ENCODE data around the gene ZNF57. TPM values are rescaled to one million over a fixed set of nuclear protein-coding genes. Genes with fewer than 3 reads are reported as not detected.

Gene ZNF57
- total and polyA plus RNA-seq, 9 of the 15 experiments (the other 6 are each of a cell fraction or from before 2014, with no cell fraction given), result 3.9 to 13.5 (median 7.8) TPM

DNA sequence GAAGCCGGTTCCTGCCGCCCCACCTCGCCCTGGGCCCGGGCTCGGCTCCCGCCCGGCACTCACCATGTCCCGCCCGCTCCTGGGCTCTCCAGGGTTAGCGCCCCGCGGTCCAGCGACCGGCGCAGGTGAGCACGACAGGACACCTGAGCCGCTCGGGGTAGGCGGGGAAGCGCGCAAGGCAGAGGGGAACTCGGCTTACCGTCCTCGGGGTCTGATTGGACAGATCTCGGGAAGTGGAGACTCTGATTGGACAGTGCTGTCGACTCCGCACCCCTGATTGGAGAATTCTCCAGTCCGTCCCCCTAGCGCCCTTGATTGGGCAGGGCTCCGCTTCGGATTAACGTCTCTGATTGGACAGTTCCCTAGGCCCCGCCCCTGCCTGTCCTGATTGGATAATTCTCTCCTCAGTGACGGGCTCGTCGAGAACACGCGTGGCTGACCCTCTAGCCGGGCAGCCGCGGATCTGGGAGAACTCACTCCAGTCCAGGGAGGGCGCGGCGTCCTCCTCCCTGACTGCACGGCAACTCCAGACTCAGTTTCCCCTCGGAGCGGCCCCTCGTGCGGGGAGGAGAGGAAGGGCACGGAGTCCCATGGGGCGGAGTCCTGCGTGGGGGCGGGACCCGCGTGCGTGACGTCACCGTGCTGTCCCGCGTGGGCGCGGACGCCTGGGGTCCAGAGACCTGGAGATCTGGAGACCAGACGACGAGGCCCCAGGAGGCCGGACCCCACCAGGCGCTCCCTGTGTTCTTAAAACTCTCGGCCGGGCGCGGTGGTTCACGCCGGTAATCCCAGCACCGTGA, 44.2 kb downstream of the ZNF57 start, which contains the start of gene ZNF77 (continued):
- TF ChIP-seq ETV1 (tag; conservative IDR thresholded peaks at IDR 0.05; ENCODE audit: low read depth), result peak; percentile 24; the same call in 1 of the 2 replicates
- TF ChIP-seq, protein P1, sequence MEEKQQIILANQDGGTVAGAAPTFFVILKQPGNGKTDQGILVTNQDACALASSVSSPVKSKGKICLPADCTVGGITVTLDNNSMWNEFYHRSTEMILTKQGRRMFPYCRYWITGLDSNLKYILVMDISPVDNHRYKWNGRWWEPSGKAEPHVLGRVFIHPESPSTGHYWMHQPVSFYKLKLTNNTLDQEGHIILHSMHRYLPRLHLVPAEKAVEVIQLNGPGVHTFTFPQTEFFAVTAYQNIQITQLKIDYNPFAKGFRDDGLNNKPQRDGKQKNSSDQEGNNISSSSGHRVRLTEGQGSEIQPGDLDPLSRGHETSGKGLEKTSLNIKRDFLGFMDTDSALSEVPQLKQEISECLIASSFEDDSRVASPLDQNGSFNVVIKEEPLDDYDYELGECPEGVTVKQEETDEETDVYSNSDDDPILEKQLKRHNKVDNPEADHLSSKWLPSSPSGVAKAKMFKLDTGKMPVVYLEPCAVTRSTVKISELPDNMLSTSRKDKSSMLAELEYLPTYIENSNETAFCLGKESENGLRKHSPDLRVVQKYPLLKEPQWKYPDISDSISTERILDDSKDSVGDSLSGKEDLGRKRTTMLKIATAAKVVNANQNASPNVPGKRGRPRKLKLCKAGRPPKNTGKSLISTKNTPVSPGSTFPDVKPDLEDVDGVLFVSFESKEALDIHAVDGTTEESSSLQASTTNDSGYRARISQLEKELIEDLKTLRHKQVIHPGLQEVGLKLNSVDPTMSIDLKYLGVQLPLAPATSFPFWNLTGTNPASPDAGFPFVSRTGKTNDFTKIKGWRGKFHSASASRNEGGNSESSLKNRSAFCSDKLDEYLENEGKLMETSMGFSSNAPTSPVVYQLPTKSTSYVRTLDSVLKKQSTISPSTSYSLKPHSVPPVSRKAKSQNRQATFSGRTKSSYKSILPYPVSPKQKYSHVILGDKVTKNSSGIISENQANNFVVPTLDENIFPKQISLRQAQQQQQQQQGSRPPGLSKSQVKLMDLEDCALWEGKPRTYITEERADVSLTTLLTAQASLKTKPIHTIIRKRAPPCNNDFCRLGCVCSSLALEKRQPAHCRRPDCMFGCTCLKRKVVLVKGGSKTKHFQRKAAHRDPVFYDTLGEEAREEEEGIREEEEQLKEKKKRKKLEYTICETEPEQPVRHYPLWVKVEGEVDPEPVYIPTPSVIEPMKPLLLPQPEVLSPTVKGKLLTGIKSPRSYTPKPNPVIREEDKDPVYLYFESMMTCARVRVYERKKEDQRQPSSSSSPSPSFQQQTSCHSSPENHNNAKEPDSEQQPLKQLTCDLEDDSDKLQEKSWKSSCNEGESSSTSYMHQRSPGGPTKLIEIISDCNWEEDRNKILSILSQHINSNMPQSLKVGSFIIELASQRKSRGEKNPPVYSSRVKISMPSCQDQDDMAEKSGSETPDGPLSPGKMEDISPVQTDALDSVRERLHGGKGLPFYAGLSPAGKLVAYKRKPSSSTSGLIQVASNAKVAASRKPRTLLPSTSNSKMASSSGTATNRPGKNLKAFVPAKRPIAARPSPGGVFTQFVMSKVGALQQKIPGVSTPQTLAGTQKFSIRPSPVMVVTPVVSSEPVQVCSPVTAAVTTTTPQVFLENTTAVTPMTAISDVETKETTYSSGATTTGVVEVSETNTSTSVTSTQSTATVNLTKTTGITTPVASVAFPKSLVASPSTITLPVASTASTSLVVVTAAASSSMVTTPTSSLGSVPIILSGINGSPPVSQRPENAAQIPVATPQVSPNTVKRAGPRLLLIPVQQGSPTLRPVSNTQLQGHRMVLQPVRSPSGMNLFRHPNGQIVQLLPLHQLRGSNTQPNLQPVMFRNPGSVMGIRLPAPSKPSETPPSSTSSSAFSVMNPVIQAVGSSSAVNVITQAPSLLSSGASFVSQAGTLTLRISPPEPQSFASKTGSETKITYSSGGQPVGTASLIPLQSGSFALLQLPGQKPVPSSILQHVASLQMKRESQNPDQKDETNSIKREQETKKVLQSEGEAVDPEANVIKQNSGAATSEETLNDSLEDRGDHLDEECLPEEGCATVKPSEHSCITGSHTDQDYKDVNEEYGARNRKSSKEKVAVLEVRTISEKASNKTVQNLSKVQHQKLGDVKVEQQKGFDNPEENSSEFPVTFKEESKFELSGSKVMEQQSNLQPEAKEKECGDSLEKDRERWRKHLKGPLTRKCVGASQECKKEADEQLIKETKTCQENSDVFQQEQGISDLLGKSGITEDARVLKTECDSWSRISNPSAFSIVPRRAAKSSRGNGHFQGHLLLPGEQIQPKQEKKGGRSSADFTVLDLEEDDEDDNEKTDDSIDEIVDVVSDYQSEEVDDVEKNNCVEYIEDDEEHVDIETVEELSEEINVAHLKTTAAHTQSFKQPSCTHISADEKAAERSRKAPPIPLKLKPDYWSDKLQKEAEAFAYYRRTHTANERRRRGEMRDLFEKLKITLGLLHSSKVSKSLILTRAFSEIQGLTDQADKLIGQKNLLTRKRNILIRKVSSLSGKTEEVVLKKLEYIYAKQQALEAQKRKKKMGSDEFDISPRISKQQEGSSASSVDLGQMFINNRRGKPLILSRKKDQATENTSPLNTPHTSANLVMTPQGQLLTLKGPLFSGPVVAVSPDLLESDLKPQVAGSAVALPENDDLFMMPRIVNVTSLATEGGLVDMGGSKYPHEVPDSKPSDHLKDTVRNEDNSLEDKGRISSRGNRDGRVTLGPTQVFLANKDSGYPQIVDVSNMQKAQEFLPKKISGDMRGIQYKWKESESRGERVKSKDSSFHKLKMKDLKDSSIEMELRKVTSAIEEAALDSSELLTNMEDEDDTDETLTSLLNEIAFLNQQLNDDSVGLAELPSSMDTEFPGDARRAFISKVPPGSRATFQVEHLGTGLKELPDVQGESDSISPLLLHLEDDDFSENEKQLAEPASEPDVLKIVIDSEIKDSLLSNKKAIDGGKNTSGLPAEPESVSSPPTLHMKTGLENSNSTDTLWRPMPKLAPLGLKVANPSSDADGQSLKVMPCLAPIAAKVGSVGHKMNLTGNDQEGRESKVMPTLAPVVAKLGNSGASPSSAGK (IDR thresholded peaks at IDR 0.05), result peak; percentile 98
- TF ChIP-seq CBX8 (IDR thresholded peaks at IDR 0.05; ENCODE audit: borderline replicate concordance, extremely low read depth, low read depth, low read length, poor library complexity, severe bottlenecking), result no peak
- no peak for TF ChIP-seq ZNF354B (CRISPR knock-in tag; IDR thresholded peaks at IDR 0.05)
- no peak for TF ChIP-seq ARID2 (IDR thresholded peaks at IDR 0.05)
- peak; percentile 100 for TF ChIP-seq NFYB (IDR thresholded peaks at IDR 0.05; ENCODE audit: extremely low read depth, insufficient read length)
- TF ChIP-seq DEAF1 (CRISPR knock-in tag; IDR thresholded peaks at IDR 0.05), result no peak

Data from K562 (cell line).